Stimulated activated CD8-positive, alpha-beta memory T cell treated with anti-CD3 and anti-CD28 coated beads, Interleukin-7, amount 100 ng/mL, for 1 hour (primary cell): ENCODE measurements around the gene FAM131A.

ENCODE experiments used
- DNase-seq, 2 donors: peaks; one replicate each; pipeline ENCODE4 v3.0.0-alpha.2; 2020; ENCODE audit warnings: low read depth in 2 of 2

FAM131A gene

DNA sequence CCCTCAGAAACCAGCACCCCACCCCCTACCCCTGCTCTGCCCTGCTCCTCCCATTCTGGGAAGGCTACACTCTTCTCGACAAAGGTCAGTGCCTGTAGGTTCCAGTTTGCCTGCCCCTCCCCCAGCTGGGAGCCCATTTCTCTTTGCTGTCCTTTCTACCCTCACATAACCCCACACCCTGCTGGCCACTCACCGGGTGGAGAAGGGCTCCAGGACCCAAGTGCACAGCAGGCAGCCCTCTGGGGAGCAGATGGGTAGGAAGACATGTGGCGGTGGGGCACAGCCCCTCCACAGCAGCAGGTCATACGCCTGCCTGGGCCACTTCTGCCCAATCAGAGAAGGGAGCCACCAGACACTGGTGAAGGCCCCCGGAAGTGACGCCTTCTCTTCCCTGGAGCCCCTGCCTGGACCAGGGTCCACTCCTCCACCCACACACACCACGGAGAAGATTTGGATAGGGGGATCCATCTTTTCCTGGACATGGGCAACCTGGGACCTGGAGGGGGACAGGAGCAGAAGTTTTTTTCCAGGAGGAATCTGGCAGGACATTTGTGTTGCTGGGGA lies 40.6 kb downstream of the FAM131A start, which contains the start of gene THPO:
Gene THPO (minus strand): TSS at position 326 of the 564 bp plus-strand sequence. CDS start 1,948 bp downstream, outside the sequence.
- DNase-seq = no peak

DNA sequence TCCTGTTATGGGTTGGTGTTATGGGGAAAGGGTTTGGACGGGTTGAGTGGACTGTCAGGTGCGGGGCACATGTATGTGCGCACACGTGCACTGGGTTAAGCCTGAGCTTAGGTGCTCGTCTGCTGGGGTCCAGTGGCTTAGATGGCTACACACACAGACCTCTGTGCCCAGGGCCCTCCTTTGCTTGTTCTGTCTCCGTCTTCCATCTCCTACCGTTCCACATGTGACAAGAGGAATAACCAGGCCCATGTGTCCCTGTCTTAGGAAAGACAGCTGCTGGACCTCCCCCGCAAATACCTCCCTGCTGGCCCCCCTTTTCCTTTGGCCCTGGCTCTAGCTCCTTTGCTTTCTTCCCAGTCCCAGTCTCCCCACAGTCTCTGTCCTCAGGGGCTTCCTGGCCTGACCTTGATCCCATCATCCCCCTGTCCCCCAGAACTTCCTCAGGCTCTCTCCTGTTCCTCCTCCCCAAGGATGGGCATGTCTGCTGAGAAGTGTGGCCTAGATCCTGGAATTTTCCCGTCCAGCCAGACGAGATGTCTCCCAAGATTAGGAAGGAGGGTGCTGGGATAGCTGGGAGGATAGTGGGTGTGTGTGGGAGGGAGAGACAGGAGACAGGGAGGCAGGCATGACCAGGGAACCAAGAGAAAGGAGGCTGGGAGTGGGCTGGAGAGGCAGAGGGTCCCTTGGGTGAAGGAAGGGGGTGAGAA lies 41.4 kb downstream of the FAM131A start:
- DNase-seq = no peak

DNA sequence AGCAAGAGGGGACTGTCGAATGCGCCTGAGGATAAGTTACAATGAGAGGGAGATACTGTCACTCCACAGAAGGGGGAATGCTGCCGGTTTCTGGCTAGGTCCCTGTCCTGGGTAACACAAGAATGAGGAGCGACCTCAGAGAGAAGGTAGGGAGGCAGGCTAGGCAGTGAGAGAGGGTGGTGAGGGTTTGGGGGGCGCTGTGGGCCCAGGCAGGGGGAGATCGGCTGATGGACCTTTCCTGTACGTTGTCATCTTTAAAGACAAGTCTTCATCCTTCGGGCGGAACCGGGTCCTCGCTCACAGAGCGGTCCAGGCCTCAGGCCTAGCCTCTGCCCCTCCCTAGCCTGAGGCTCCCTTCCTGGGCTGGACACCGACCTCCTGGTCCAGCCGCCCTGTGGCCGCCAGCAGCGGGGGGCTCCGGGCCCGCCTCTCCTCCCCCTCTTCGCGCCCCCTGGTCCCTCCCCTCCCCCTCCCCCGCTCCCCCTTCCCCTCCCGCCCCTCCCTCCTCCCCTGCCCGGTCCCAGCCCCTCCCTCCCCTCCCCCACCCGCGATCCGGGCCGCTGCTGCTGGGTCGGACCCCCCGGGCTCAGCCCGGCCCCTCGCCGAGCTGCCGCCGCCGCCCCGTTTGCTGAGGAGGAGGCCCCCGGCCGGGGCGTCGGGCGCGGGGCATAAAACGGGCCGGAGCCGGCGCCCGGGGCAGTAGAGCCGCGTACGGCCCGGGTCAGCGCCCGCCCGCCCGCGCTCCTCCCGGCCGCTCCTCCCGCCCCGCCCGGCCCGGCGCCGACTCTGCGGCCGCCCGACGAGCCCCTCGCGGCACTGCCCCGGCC lies 42.2 kb downstream of the FAM131A start, which contains the start of gene CHRD:
Gene CHRD (plus strand): TSS at position 697 of the 827 bp plus-strand sequence. CDS start 265 bp downstream, outside the sequence.
- DNase-seq = no peak

DNA sequence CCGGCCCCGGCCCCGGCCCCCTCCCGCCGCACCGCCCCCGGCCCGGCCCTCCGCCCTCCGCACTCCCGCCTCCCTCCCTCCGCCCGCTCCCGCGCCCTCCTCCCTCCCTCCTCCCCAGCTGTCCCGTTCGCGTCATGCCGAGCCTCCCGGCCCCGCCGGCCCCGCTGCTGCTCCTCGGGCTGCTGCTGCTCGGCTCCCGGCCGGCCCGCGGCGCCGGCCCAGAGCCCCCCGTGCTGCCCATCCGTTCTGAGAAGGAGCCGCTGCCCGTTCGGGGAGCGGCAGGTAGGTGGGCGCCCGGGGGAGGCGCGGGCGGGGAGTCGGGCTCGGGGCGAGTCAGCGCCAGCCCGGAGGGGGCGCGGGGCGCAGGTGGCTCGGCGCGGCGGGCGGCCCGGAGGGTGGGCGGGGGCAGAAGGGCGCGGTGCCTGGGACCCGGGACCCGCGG lies 42.8 kb downstream of the FAM131A start:
- DNase-seq = no peak

DNA sequence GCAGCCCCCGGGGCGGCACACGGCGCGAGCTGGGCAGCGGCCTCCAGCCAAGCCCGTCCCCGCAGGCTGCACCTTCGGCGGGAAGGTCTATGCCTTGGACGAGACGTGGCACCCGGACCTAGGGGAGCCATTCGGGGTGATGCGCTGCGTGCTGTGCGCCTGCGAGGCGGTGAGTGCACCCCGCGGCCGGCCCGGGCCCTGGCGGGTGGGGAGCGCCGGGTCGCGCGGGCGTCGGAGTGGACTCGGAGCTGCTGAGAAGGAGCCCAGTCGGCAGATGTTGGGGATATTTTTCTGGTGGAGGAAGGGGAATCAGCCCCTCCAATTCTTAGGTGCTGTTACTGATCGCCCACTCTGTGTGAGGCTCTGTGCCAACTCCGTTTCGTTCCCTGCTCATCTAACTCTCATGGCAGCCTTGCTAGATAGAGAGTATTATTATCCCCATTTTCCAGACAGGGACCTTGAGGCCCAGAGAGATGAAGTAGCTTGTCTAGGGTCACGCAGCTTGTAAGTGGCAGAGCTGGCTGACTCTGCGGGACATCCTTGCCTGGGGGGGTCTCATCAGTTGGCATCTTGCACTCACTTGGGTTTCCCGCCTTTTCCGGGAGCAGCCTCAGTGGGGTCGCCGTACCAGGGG lies 43.3 kb downstream of the FAM131A start:
- DNase-seq = no peak

DNA sequence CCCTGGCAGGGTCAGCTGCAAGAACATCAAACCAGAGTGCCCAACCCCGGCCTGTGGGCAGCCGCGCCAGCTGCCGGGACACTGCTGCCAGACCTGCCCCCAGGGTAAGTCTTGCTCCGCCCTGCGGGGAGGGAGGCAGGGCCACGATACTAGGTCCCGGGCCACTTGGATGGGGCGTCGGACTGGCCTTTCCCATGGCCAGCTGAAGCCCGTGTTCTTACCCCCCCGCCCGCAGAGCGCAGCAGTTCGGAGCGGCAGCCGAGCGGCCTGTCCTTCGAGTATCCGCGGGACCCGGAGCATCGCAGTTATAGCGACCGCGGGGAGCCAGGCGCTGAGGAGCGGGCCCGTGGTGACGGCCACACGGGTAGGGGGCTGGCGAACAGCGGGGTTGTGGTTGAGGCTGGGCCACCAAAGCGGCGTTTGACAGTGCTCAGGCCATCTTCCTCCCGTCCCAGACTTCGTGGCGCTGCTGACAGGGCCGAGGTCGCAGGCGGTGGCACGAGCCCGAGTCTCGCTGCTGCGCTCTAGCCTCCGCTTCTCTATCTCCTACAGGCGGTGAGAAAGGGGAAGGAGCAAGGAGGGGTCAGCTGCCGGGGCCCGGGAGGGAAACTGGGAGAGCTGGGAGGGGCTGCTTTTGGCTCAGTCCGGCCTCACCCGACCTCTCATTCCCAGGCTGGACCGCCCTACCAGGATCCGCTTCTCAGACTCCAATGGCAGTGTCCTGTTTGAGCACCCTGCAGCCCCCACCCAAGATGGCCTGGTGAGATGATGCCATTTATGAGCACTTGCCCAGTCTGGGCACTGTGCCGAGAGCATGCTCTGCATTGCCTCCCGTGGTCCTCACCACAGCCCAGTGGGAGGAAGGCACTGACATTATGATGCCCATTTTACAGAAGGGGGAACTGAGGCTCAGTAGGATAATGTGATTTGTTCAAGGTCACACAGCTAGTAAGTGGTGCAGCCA lies 44.1 kb downstream of the FAM131A start:
- DNase-seq = no peak

DNA sequence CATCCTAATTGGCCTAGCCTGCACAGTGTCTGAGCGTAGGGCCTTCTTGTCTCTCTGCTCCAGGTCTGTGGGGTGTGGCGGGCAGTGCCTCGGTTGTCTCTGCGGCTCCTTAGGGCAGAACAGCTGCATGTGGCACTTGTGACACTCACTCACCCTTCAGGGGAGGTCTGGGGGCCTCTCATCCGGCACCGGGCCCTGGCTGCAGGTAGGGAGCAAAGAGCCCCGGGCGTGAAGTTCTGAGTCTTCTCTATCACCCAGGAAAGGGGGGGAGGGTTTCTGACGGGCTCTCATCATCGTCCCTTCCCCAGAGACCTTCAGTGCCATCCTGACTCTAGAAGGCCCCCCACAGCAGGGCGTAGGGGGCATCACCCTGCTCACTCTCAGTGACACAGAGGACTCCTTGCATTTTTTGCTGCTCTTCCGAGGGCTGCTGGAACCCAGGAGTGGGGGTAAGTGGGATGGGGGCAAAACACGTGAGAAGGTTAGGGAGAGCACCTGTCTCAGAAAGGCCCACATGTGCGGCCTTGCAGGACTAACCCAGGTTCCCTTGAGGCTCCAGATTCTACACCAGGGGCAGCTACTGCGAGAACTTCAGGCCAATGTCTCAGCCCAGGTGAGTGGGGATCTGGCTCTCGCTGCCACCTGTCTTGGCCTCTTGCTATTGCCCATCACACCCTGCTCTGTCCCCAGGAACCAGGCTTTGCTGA lies 45.1 kb downstream of the FAM131A start:
- no peak for DNase-seq

DNA sequence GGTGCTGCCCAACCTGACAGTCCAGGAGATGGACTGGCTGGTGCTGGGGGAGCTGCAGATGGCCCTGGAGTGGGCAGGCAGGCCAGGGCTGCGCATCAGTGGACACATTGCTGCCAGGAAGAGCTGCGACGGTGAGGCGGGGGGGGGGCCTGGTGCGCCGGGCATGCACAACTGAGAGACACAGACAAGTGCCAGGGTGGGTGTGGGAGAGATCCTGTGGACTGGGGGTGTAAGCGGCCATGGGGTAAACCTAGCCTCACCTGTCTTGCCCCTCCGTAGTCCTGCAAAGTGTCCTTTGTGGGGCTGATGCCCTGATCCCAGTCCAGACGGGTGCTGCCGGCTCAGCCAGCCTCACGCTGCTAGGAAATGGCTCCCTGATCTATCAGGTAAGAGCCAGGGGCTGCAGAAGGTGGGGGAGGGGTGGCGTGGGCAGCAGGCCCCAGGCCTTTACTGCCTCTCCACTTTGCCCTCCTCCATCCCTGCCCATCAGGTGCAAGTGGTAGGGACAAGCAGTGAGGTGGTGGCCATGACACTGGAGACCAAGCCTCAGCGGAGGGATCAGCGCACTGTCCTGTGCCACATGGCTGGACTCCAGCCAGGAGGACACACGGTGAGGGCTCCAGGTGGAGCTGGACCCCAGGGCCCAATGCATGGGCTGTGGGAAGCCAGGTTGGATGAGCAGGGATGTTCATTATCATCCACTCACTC lies 45.8 kb downstream of the FAM131A start:
- DNase-seq = no peak

DNA sequence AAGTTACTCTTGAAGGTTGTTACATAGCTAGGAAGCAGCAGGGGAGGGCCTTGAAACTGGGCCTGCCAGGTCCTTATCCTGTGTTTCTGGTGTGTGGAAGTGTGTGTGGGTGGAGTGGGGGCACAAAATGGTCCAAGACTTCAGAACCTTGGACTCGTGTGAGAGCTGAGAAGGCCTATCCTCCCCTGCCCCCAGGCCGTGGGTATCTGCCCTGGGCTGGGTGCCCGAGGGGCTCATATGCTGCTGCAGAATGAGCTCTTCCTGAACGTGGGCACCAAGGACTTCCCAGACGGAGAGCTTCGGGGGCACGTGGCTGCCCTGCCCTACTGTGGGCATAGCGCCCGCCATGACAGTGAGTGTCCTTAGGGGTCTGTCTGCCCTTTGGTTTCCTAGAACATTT lies 46.9 kb downstream of the FAM131A start:
- DNase-seq = no peak

DNA sequence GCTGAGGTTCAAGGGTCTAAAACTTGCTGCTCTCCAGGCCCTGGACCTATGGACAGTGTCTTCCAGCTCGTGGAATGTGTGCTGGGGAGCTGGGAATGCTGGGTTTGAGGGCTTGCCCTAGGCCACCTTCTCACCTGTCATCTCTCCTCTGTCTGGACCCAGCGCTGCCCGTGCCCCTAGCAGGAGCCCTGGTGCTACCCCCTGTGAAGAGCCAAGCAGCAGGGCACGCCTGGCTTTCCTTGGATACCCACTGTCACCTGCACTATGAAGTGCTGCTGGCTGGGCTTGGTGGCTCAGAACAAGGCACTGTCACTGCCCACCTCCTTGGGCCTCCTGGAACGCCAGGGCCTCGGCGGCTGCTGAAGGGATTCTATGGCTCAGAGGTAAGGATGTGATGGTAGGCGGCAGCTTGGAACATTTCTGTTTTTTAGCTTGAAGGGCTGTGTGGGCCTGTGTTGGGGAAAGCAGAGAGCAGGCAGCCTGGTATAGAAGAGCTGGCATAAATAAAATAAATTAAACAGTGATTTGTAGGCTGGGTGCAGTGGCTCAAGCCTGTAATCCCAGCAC lies 47.5 kb downstream of the FAM131A start:
- DNase-seq = no peak

DNA sequence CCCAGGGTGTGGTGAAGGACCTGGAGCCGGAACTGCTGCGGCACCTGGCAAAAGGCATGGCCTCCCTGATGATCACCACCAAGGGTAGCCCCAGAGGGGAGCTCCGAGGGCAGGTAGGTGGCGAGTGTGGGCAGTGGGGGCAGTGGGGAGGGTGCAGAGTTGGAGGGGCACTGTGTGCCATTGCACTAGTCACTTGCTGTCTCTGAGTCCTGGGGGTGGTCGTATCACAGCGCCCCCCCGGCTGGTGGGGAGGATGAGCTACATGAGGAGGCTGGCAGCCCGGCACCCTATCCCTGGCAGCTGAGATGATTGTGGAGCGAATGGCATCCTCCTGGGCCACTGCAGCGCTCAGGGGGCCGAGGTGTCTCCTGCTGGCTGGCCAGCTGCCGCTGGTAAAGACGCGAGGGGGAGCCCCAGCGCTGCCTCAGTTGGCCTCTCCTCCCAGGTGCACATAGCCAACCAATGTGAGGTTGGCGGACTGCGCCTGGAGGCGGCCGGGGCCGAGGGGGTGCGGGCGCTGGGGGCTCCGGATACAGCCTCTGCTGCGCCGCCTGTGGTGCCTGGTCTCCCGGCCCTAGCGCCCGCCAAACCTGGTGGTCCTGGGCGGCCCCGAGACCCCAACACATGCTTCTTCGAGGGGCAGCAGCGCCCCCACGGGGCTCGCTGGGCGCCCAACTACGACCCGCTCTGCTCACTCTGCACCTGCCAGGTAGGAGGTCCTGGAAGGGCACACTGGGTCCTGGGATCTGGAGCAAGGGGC lies 48.8 kb downstream of the FAM131A start:
- no peak for DNase-seq

DNA sequence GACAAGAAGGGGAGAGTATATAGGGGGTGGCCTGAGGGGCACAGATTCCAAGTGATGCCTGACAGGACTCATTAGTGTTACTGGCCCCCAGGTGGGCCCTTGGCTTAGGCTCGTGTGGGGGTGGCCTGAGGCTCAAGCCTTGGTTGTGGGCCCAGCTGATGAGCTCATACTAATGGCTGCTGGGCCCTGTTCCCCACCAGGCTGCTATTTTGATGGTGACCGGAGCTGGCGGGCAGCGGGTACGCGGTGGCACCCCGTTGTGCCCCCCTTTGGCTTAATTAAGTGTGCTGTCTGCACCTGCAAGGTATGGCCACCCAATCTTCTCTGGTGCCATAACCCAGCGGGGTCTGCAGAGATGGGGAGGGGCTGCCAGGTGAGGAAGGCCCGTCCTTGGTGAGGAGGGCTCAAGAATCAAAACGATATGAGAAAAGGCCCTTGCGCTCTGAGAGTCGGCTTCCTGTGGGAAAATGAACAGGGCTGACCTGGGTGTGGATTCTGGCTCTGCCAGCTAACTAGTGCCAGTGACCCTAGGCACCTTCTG lies 49.8 kb downstream of the FAM131A start:
- no peak for DNase-seq

DNA sequence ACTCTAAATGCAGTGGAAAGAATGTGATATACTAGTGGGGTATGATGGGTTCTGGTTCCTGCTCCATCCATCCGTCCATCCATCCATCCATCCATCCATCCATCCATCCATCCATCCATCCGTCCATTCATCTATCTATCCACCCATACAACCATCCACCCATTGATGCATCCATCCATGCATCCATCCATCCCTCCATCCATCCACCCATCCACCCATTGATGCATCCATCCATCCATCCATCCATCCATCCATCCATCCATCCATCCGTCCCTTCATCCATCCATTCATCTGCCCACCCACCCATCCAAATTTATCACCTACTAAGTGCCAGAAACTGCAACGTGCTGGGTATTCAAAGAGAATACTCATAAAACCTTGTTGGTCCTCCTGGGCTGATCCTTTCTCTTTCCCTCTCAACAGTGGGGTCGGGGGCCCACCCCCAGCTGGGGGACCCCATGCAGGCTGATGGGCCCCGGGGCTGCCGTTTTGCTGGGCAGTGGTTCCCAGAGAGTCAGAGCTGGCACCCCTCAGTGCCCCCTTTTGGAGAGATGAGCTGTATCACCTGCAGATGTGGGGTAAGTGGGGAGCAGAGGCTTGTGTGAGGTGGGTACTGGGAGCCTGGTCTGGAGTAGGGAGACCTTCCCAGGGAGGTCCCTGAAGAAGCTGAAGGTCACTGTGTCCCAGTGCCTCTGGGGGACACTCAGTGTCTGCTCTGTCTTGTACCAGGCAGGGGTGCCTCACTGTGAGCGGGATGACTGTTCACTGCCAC lies 51.0 kb downstream of the FAM131A start:
- DNase-seq = no peak

DNA sequence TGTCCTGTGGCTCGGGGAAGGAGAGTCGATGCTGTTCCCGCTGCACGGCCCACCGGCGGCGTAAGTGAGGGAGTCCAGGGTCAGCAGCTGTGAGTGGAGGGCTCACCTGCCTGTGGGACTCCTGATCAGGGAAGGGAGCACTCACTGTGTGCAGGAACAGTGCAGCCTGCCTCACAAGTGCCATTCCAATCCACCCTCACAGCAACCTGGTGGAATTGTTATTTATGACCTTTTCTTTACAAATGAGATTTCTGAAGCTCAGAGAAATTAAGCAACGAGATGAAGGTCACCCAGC lies 51.5 kb downstream of the FAM131A start:
- no peak for DNase-seq

DNA sequence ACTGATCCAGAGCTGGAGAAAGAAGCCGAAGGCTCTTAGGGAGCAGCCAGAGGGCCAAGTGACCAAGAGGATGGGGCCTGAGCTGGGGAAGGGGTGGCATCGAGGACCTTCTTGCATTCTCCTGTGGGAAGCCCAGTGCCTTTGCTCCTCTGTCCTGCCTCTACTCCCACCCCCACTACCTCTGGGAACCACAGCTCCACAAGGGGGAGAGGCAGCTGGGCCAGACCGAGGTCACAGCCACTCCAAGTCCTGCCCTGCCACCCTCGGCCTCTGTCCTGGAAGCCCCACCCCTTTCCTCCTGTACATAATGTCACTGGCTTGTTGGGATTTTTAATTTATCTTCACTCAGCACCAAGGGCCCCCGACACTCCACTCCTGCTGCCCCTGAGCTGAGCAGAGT lies 52.0 kb downstream of the FAM131A start:
- DNase-seq = no peak

DNA sequence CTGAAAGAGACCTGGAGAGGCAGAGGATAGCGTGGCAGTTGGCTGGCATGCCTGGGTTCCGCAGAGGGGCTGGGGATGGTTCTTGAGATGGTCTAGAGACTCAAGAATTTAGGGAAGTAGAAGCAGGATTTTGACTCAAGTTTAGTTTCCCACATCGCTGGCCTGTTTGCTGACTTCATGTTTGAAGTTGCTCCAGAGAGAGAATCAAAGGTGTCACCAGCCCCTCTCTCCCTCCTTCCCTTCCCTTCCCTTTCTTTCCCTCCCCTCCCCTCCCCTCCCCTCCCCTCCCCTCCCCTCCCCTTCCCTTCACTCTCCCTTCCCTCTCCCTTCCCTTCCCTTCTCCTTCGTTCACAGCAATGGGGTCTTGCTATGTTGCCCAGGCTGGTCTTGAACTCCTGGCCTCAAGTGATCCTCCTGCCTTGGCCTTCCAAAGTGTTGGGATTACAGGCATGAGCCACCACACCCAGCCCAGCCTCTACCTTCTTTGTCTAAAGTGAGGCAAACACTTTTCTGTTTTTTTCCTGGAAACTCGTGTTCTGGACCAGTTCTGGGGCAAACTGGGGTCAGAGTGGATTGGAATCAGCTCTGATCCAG lies 52.6 kb downstream of the FAM131A start:
- no peak for DNase-seq

DNA sequence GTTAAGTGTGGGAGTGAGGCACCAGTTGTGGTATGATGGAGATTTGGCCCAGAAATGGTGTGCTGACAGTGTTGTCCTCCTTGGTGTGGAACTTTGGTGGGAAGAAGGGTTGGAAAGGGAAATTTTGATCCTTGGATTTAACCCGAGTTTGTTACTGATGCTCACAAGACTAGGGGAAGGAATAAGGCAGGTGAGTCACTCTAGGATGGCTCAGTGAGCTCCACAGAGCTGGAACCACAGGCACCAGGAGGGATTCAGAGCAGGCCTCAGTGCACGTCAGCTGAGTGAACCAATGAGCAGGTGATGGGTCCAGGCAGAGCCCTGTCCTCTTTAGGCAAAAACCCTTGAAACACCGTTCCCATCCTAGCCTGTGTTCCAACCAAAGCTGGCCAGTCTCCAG lies 53.9 kb downstream of the FAM131A start:
- DNase-seq = no peak
